ENCODE data around the gene METTL17. TPM values are rescaled to one million over a fixed set of nuclear protein-coding genes. Genes with fewer than 3 reads are reported as not detected.

METTL17 gene
- total and polyA plus RNA-seq, 2 of the 8 experiments (the other 6 are each of a cell fraction or from before 2014, with no cell fraction given) = 73.8 to 138 TPM

DNA sequence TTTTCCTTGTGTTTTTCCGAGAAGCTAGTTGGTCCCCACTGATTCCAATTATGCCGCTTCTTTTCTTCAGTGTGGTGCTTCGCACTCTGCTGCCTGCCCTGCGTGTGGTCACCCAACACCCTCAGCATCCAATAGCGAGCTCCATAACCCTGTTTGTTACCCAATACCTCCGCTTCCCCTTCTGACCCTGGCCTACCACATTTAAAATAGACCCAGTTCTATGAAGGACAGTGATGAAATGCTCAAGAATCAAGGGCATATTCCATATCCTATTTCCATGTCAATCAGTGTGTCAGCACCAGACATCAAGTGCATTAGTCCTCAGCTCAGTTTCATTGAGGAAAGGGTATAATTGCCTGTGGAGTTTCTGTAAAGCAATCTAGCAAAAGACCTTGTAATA, 25.5 kb downstream of the METTL17 start:
- Histone ChIP-seq H3K36me3 (ENCODE audit: control insufficient read depth in 2 of 4, insufficient read depth in 4 of 4, low read length in 3 of 4) (peaks cover 0 to 2% (median 0%) of the 10 kb centered on the region in 4 experiments; a peak in 3 of 8 replicates), H4K8ac (ENCODE audit: extremely low read depth, insufficient read depth, low read length) (no peak overlapping the region), H2BK15ac (ENCODE audit: low read length) (no peak overlapping the region), H3K4me3 (ENCODE audit: extremely low read depth in 1 of 4, insufficient read depth in 2 of 4, low read depth in 3 of 4, low read length in 4 of 4) (no peak overlapping the region), H4K20me1 (replicated peaks in 1 of 2; ENCODE audit: control insufficient read depth in 1 of 2, insufficient read depth in 2 of 2, low read length in 2 of 2) (no peaks in the 10 kb centered on the region), H3K9ac (replicated peaks in 1 of 4; ENCODE audit: extremely low read depth in 1 of 4, low read depth in 3 of 4, low read length in 3 of 4) (no peak overlapping the region), H2BK5ac (ENCODE audit: low read depth, low read length) (no peak overlapping the region), H2AK5ac (ENCODE audit: low read depth, low read length) (no peak overlapping the region), H3K56ac (replicated peaks; ENCODE audit: insufficient read length, low read depth, low read length) (no peak overlapping the region), H2BK120ac (replicated peaks; ENCODE audit: low read depth, low read length) (no peak overlapping the region), H3K27ac (ENCODE audit: low read depth, low read length) (no peak overlapping the region), H3K4ac (replicated peaks; ENCODE audit: insufficient read length, low read depth, low read length) (no peak overlapping the region), H3K4me1 (replicated peaks in 1 of 4; ENCODE audit: control insufficient read depth in 3 of 4, insufficient read depth in 4 of 4, low read length in 3 of 4) (peaks cover 2 to 7% (median 5%) of the 10 kb centered on the region in 4 experiments; a peak in 5 of 7 replicates), H3K79me1 (ENCODE audit: low read depth, low read length) (no peaks in the 10 kb centered on the region), H4K5ac (ENCODE audit: insufficient read length, low read depth, low read length) (no peak overlapping the region), H3K79me2 (ENCODE audit: control insufficient read depth in 1 of 2, insufficient read depth in 2 of 2, low read length in 2 of 2) (no peaks in the 10 kb centered on the region), H3K4me2 (ENCODE audit: insufficient read depth in 1 of 2, low read depth in 2 of 2, low read length in 2 of 2) (no peak overlapping the region), H2AFZ (ENCODE audit: low read length) (no peak overlapping the region), H4K91ac (replicated peaks; ENCODE audit: insufficient read length, low read length) (no peak overlapping the region), H3K14ac (ENCODE audit: insufficient read length) (no peak overlapping the region), H3K27me3 (replicated peaks in 1 of 4; ENCODE audit: control insufficient read depth in 3 of 4, extremely low read depth in 1 of 4, insufficient read depth in 3 of 4, low read length in 3 of 4) (no peaks in the 10 kb centered on the region; a peak in 1 of 7 replicates), H3K9me3 (ENCODE audit: insufficient read depth in 2 of 2, low read depth in 1 of 2, low read length in 1 of 2) (no peaks in the 10 kb centered on the region), H3K18ac (ENCODE audit: extremely low read depth, low read length) (no peak overlapping the region), H3K23ac (ENCODE audit: insufficient read length) (no peak overlapping the region), H2BK12ac (ENCODE audit: low read depth, low read length) (no peak overlapping the region), H2BK20ac (ENCODE audit: low read length) (no peak overlapping the region), H3K23me2 (ENCODE audit: low read depth, low read length) (no peaks in the 10 kb centered on the region)
- FAIRE-seq (no peak), DNase-seq (ENCODE audit: low read depth in 1 of 2, low spot score in 2 of 2) (no peak)
- WGBS, 2 experiments (ENCODE audit: extremely low coverage in 1 of 2, insufficient coverage in 1 of 2, insufficient read length in 1 of 2, insufficient replicate concordance in 2 of 2, low coverage in 1 of 2, low lambda C conversion rate in 2 of 2, missing lambda C conversion rate in 1 of 2) = 82% methylated on average over 6 of the region's 6 CpGs; no CpG with 5 or more reads in 1 of the 2 experiments
- POLR2A ChIA-PET (ENCODE audit: partially characterized antibody) = interaction anchor here (0.5 to 2.8 kb wide), 15 partner anchors 8 to 199 kb away, joined by 3 to 36 read pairs (median 4); partner anchors contain the start of genes ARHGEF40, NDRG2 and RNASE7
- CTCF ChIA-PET (ENCODE audit: partially characterized antibody) = interaction anchor here (0.6 to 16.1 kb wide), 42 partner anchors 8 to 699 kb away, joined by 3 to 371 read pairs (median 6); partner anchors contain the start of genes ARHGEF40, METTL17, NDRG2 and OR5AU1
- no peak for TF ChIP-seq ASH2L (IDR thresholded peaks at IDR 0.05; ENCODE audit: low read length)
- no peak for TF ChIP-seq NANOG (IDR thresholded peaks at IDR 0.05; ENCODE audit: insufficient read depth, low read depth, low read length, poor library complexity, severe bottlenecking)
- TF ChIP-seq EZH2 (IDR thresholded peaks at IDR 0.05; ENCODE audit: low read depth, low read length, severe bottlenecking) = no peak
- TF ChIP-seq, protein P1, sequence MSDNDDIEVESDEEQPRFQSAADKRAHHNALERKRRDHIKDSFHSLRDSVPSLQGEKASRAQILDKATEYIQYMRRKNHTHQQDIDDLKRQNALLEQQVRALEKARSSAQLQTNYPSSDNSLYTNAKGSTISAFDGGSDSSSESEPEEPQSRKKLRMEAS (IDR thresholded peaks at IDR 0.05) = no peak
- no peak for TF ChIP-seq TBP (IDR thresholded peaks at IDR 0.05; ENCODE audit: low read depth, low read length)
- TF ChIP-seq BRCA1 (IDR thresholded peaks at IDR 0.05; ENCODE audit: low read depth, low read length) = no peak
- TF ChIP-seq JUND (IDR thresholded peaks at IDR 0.05; ENCODE audit: low read length) = no peak
- no peak for TF ChIP-seq PHF8 (conservative IDR thresholded peaks at IDR 0.05; ENCODE audit: low read depth, low read length)
- TF ChIP-seq SRF (IDR thresholded peaks at IDR 0.05; ENCODE audit: low read depth, low read length) = no peak
- TF ChIP-seq SUZ12 (IDR thresholded peaks at IDR 0.05; ENCODE audit: low read length) = no peak
- TF ChIP-seq RBBP5 (IDR thresholded peaks at IDR 0.05; ENCODE audit: borderline replicate concordance, low read depth, low read length) = no peak
- no peak for TF ChIP-seq MAFK (IDR thresholded peaks at IDR 0.05; ENCODE audit: low read depth, low read length)
- no peak for TF ChIP-seq SIX5 (IDR thresholded peaks at IDR 0.05; ENCODE audit: low read depth, low read length)
- no peak for TF ChIP-seq HDAC2 (IDR thresholded peaks at IDR 0.05; ENCODE audit: borderline replicate concordance in 1 of 2, low read depth in 2 of 2, low read length in 2 of 2)
